ENCODE data around the gene TSHZ2. TPM values are rescaled to one million over a fixed set of nuclear protein-coding genes. Genes with fewer than 3 reads are reported as not detected.

The TSHZ2 gene
- total and polyA plus RNA-seq, 2 donors (not counting 1 experiment from before 2014, with no cell fraction given) = 1.00 to 5.7 TPM

- no peak overlapping the region for H2AFZ ChIP-seq (ENCODE audit: insufficient read depth, low read depth, low read length, poor library complexity, severe bottlenecking)
- ChIA-PET POLR2A (no interaction called here), CTCF (no interaction called here)
- Mint-ChIP-seq H3K9me3 (ENCODE audit: insufficient read depth) (no peaks in the 10 kb centered on the region), H3K27me3 (peaks cover 11% of the 10 kb centered on the region), H3K27ac (no peak overlapping the region), H3K4me1 (no peaks in the 10 kb centered on the region), H3K4me3 (no peak overlapping the region)
- intact Hi-C loops (cut with micrococcal nuclease) = no loop called here
- TF ChIP-seq CTCF (IDR thresholded peaks at IDR 0.05) (no peak), EZH2 (IDR thresholded peaks at IDR 0.05; ENCODE audit: borderline replicate concordance, insufficient read depth, low read depth, low read length, poor library complexity, severe bottlenecking) (no peak)
- no peaks in the 10 kb centered on the region for H3K27me3 ChIP-seq (replicated peaks in 1 of 4; ENCODE audit: control extremely low read depth in 1 of 4, control insufficient read depth in 3 of 4, insufficient read depth in 4 of 4, low read length in 3 of 4)
- H3K27ac ChIP-seq (ENCODE audit: low read length in 2 of 2) = no peak overlapping the region
- ATAC-seq (ENCODE audit: low read depth) (no peak), DNase-seq (no peak)
- H3K4me1 ChIP-seq (ENCODE audit: control insufficient read depth in 2 of 2, insufficient read depth in 2 of 2, low read length in 2 of 2) = no peaks in the 10 kb centered on the region
- no CpG with 5 or more reads among the region's 1 CpG for WGBS (ENCODE audit: insufficient coverage)
- no peaks in the 10 kb centered on the region for H3K9me3 ChIP-seq (ENCODE audit: control extremely low read depth in 1 of 3, control insufficient read depth in 2 of 3, insufficient read depth in 1 of 3, low read length in 2 of 3)
- H3K4me3 ChIP-seq (ENCODE audit: control extremely low read depth in 1 of 5, extremely low read depth in 1 of 5, insufficient read depth in 1 of 5, low read depth in 2 of 5, low read length in 4 of 5) = no peak overlapping the region
- H3K36me3 ChIP-seq (replicated peaks in 1 of 2; ENCODE audit: control extremely low read depth in 1 of 2, control insufficient read depth in 1 of 2, extremely low read depth in 1 of 2, insufficient read depth in 2 of 2, low read length in 1 of 2) = no peaks in the 10 kb centered on the region
- H4K20me1 ChIP-seq (ENCODE audit: control insufficient read depth, insufficient read depth, low read length, poor library complexity, severe bottlenecking) = no peaks in the 10 kb centered on the region
- no peak overlapping the region for H3K4me2 ChIP-seq (replicated peaks; ENCODE audit: low read depth, low read length, poor library complexity, severe bottlenecking)
- no peak overlapping the region for H3K9ac ChIP-seq (ENCODE audit: low read length)
- no peaks in the 10 kb centered on the region for H3K79me2 ChIP-seq (ENCODE audit: control insufficient read depth, insufficient read depth, low read length)
These were observed 320.2 kb downstream of the TSHZ2 start for GRCh38 chr20:53292347-53292746.

- CTCF ChIA-PET = no interaction called here
These were observed 322.6 kb downstream of the TSHZ2 start for GRCh38 chr20:53294804-53295203.

More at GRCh38 chr20:53294804-53295203, 322.6 kb downstream of the TSHZ2 start:
- ATAC-seq (ENCODE audit: low read depth) (no peak), DNase-seq (no peak)
- TF ChIP-seq EZH2 (IDR thresholded peaks at IDR 0.05; ENCODE audit: borderline replicate concordance, insufficient read depth, low read depth, low read length, poor library complexity, severe bottlenecking) (no peak), CTCF (IDR thresholded peaks at IDR 0.05) (no peak)
- intact Hi-C loops (cut with micrococcal nuclease) = no loop called here
- Mint-ChIP-seq H3K27ac (no peak overlapping the region), H3K9me3 (ENCODE audit: insufficient read depth) (no peaks in the 10 kb centered on the region), H3K4me3 (no peak overlapping the region), H3K27me3 (peaks cover 28% of the 10 kb centered on the region), H3K4me1 (no peaks in the 10 kb centered on the region)
- H3K79me2 ChIP-seq (ENCODE audit: control insufficient read depth, insufficient read depth, low read length) = no peaks in the 10 kb centered on the region
- H3K9ac ChIP-seq (ENCODE audit: low read length) = no peak overlapping the region
- no peak overlapping the region for H2AFZ ChIP-seq (ENCODE audit: insufficient read depth, low read depth, low read length, poor library complexity, severe bottlenecking)
- no peaks in the 10 kb centered on the region for H3K27me3 ChIP-seq (replicated peaks in 1 of 4; ENCODE audit: control extremely low read depth in 1 of 4, control insufficient read depth in 3 of 4, insufficient read depth in 4 of 4, low read length in 3 of 4)
- no peak overlapping the region for H3K4me2 ChIP-seq (replicated peaks; ENCODE audit: low read depth, low read length, poor library complexity, severe bottlenecking)
- H3K4me1 ChIP-seq (ENCODE audit: control insufficient read depth in 2 of 2, insufficient read depth in 2 of 2, low read length in 2 of 2) = no peaks in the 10 kb centered on the region
- 92% methylated on average over 3 of the region's 3 CpGs for WGBS (ENCODE audit: insufficient coverage)
- no peaks in the 10 kb centered on the region for H3K9me3 ChIP-seq (ENCODE audit: control extremely low read depth in 1 of 3, control insufficient read depth in 2 of 3, insufficient read depth in 1 of 3, low read length in 2 of 3)
- POLR2A ChIA-PET = no interaction called here
- H3K27ac ChIP-seq (ENCODE audit: low read length in 2 of 2) = no peak overlapping the region
- no peaks in the 10 kb centered on the region for H3K36me3 ChIP-seq (replicated peaks in 1 of 2; ENCODE audit: control extremely low read depth in 1 of 2, control insufficient read depth in 1 of 2, extremely low read depth in 1 of 2, insufficient read depth in 2 of 2, low read length in 1 of 2)
- H4K20me1 ChIP-seq (ENCODE audit: control insufficient read depth, insufficient read depth, low read length, poor library complexity, severe bottlenecking) = no peaks in the 10 kb centered on the region
- H3K4me3 ChIP-seq (ENCODE audit: control extremely low read depth in 1 of 5, extremely low read depth in 1 of 5, insufficient read depth in 1 of 5, low read depth in 2 of 5, low read length in 4 of 5) = no peak overlapping the region
